Fibroblast of the aortic adventitia (primary cell): ENCODE data around the gene KIAA0513. TPM values are rescaled to one million over a fixed set of nuclear protein-coding genes. Genes with fewer than 3 reads are reported as not detected.

Source experiments
- DNase-seq: peaks from one replicate; pipeline ENCODE4 v3.0.0-alpha.2; 2010; ENCODE audit warnings: low read depth
- H3K4me3 ChIP-seq: 2 replicates; pipeline ENCODE4 v1.5.1; 2011; ENCODE audit warnings: low read depth, mild to moderate bottlenecking, control low read depth, low read length, moderate library complexity
- total RNA-seq: library from RNA; depleted of rRNA; stranded (reverse); fragments of >200 nt; gene quantifications from 2 replicates; pipeline ENCODE4 v1.2.3, GENCODE V29; 2012; ENCODE audit warnings: low replicate concordance
- TF ChIP-seq, protein P1 (sequence below): IDR thresholded peaks from 2 replicates; pipeline ENCODE4 v1.5.1; 2011; ENCODE audit warnings: mild to moderate bottlenecking, low read length, control low read depth, inconsistent platforms; ENCODE audit not compliant: insufficient read depth

Gene KIAA0513
- total RNA-seq, 1 donor, result 28.3 TPM

GRCh38 chr16:85075236-85075924, 47.8 kb downstream of the KIAA0513 start:
- no peak overlapping the region for H3K4me3 ChIP-seq
- no peak for DNase-seq
- TF ChIP-seq, protein P1, sequence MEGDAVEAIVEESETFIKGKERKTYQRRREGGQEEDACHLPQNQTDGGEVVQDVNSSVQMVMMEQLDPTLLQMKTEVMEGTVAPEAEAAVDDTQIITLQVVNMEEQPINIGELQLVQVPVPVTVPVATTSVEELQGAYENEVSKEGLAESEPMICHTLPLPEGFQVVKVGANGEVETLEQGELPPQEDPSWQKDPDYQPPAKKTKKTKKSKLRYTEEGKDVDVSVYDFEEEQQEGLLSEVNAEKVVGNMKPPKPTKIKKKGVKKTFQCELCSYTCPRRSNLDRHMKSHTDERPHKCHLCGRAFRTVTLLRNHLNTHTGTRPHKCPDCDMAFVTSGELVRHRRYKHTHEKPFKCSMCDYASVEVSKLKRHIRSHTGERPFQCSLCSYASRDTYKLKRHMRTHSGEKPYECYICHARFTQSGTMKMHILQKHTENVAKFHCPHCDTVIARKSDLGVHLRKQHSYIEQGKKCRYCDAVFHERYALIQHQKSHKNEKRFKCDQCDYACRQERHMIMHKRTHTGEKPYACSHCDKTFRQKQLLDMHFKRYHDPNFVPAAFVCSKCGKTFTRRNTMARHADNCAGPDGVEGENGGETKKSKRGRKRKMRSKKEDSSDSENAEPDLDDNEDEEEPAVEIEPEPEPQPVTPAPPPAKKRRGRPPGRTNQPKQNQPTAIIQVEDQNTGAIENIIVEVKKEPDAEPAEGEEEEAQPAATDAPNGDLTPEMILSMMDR, result no peak

DNA sequence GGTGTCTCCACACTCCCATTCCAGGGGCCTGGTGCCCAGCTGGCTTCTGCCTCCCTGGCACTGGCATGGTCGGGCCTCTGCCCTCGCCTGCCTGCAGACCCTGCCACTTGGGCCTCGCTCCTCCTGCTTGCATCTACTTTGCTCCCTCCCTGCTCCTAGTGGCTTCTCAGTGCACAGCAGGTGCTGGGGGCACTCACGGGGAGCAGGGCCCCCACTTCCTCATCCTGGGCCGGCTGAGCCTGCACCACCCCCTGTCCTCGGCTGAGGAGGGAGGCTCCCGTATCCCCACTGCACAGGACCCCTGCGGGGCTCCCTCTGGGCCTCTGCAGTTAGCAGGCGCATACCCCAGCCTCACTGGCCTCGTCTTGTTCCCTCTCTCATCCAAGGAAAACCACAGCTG, 49.4 kb downstream of the KIAA0513 start:
- no peak for DNase-seq
- no peak overlapping the region for H3K4me3 ChIP-seq
- TF ChIP-seq, protein P1, result no peak

- no peak for DNase-seq
- TF ChIP-seq, protein P1, result no peak
- H3K4me3 ChIP-seq, result no peak overlapping the region
Measured at GRCh38 chr16:85077576-85078125, 50.1 kb downstream of the KIAA0513 start.

GRCh38 chr16:85078226-85078625, 50.6 kb downstream of the KIAA0513 start:
- no peak overlapping the region for H3K4me3 ChIP-seq
- no peak for DNase-seq
- TF ChIP-seq, protein P1, result no peak

GRCh38 chr16:85078952-85079351, 51.4 kb downstream of the KIAA0513 start:
- TF ChIP-seq, protein P1, result no peak
- DNase-seq, result no peak
- no peak overlapping the region for H3K4me3 ChIP-seq

DNA sequence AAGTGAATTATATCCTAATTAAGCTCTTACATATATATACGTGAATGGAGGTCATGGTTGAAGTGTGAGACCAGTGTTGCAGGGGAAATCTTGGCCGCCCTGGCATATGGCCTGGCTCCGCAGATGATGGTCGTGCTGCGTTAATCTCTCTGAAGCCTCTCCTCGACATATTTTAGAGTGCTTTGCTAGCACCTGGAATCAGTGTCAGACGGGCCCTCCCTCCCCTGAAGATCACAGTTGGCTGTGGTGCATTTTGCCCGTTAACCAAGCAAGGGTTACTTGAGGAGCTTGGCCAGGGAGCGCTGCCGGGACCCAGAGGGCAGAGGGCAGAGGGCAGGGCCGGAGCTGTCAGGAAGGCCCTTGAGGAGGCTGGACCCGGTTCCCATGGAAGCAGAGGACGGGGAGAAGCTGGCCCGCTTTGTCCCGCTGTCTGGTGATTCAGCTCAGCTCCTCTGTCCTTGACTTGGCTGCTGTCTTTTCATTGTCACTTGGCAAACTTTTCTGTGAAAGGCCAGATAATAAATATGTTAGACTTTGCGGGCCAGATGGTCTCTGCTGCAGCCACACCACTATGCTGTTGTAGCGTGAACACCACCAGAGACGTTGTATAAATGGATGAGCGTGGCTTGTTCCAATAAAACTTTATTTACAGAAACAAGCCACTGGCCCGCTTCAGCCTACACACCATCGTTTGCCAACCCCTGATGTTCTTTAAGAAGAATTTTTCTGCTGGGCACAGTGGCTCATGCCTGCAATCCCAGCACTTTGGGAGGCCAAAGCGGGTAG, 52.4 kb downstream of the KIAA0513 start:
- no peak overlapping the region for H3K4me3 ChIP-seq
- TF ChIP-seq, protein P1, result no peak
- no peak for DNase-seq
